ENCODE measurements around the gene RTL10. TPM values are rescaled to one million over a fixed set of nuclear protein-coding genes. Genes with fewer than 3 reads are reported as not detected.

RTL10 gene
- total and polyA plus RNA-seq, 2 of the 4 experiments (the other 2 are of a cell fraction): 8.6 to 12.1 TPM

GRCh38 chr22:19882446-19883381 lies 28.0 kb upstream of the RTL10 start:
- Histone ChIP-seq H3K4me3 (ENCODE audit: insufficient read depth, low read depth, low read length) (no peak overlapping the region), H4K8ac (ENCODE audit: low read depth in 2 of 2, low read length in 2 of 2) (peak overlapping the region; percentile 88 to 91), H4K20me1 (ENCODE audit: insufficient read depth, low read length) (peaks cover 4% of the 10 kb centered on the region), H2BK15ac (ENCODE audit: low read depth, low read length) (peak overlapping the region; percentile 91), H4K5ac (ENCODE audit: low read depth, low read length) (peak overlapping the region; percentile 55), H3K23ac (ENCODE audit: low read depth, low read length) (peak overlapping the region; percentile 95), H4K91ac (ENCODE audit: insufficient read depth, low read depth, low read length) (peak overlapping the region; percentile 100), H3K27me3 (ENCODE audit: control insufficient read depth, insufficient read depth, low read length) (no peaks in the 10 kb centered on the region), H3K9ac (ENCODE audit: low read depth, low read length) (peak overlapping the region; percentile 11; the same call in 1 of the 2 replicates), H3K4ac (ENCODE audit: low read depth, low read length) (peak overlapping the region; percentile 99), H3K79me1 (ENCODE audit: low read depth in 1 of 2, low read length in 2 of 2) (peaks cover 18 to 58% of the 10 kb centered on the region in 2 experiments), H3K27ac (ENCODE audit: insufficient read depth, low read length) (peak overlapping the region; percentile 93), H2AFZ (replicated peaks; ENCODE audit: low read length, poor library complexity) (peak overlapping the region; percentile 27), H2AK5ac (ENCODE audit: low read depth, low read length) (peak overlapping the region; percentile 100), H3K9me3 (ENCODE audit: control insufficient read depth, insufficient read depth, low read length) (no peaks in the 10 kb centered on the region), H3K4me2 (ENCODE audit: low read depth, low read length) (no peak overlapping the region), H2BK5ac (ENCODE audit: low read depth, low read length, poor library complexity, severe bottlenecking) (peak overlapping the region; percentile 98), H3K56ac (ENCODE audit: extremely low read depth, insufficient read depth, low read length) (peak overlapping the region; percentile 97), H2BK120ac (ENCODE audit: low read depth, low read length) (peak overlapping the region; percentile 98), H3K4me1 (ENCODE audit: control insufficient read depth, insufficient read depth, low read length) (peaks cover 64% of the 10 kb centered on the region), H2BK20ac (ENCODE audit: low read depth, low read length) (peak overlapping the region; percentile 98), H3K9me1 (ENCODE audit: insufficient read depth, low read length) (peaks cover 68% of the 10 kb centered on the region), H3K14ac (replicated peaks; ENCODE audit: low read depth, low read length) (peak overlapping the region; percentile 95), H3K36me3 (ENCODE audit: control insufficient read depth, insufficient read depth, low read length) (0 out of 2 replicates have a peak, but pooled peaks cover 1% of the 10 kb centered on the region), H3K18ac (ENCODE audit: low read depth, low read length) (peak overlapping the region; percentile 72), H2AK9ac (replicated peaks; ENCODE audit: low read depth, low read length, poor library complexity) (peak overlapping the region; percentile 97)
- no peak for ATAC-seq (ENCODE audit: low read depth)
- WGBS, 2 experiments (ENCODE audit: extremely low coverage in 2 of 2, insufficient read length in 1 of 2): 97% methylated on average over 10 of the region's 26 CpGs; no CpG with 5 or more reads in 1 of the 2 experiments
- dilution Hi-C loops (cut with HindIII; ENCODE audit: low sequenced_read_pairs, unreplicated experiment): no loop called here
- in situ Hi-C loops (cut with MboI; ENCODE audit: low sequenced_read_pairs): no loop called here
- intact Hi-C loops (cut with micrococcal nuclease): no loop called here
- no peak for DNase-seq
- ChIA-PET CTCF (no interaction called here), POLR2A (ENCODE audit: unreplicated experiment) (no interaction called here)
- BruUV-seq (replicated peaks): no TSS peak
- TF ChIP-seq FOS (IDR thresholded peaks at IDR 0.05; ENCODE audit: low read depth, low read length) (no peak), SMC3 (IDR thresholded peaks at IDR 0.05; ENCODE audit: low read depth, low read length) (no peak), CTCF (conservative IDR thresholded peaks at IDR 0.05; ENCODE audit: low read depth, low read length) (no peak), CEBPB (IDR thresholded peaks at IDR 0.05; ENCODE audit: low read depth, low read length) (no peak), RCOR1 (IDR thresholded peaks at IDR 0.05; ENCODE audit: insufficient replicate concordance, low read length) (no peak), RFX5 (IDR thresholded peaks at IDR 0.05; ENCODE audit: low read depth, low read length) (no peak), NFE2L2 (IDR thresholded peaks at IDR 0.05; ENCODE audit: low read depth, low read length) (no peak), POLR2A (IDR thresholded peaks at IDR 0.05; ENCODE audit: low read depth, low read length) (no peak), USF2 (IDR thresholded peaks at IDR 0.05; ENCODE audit: low read depth, low read length) (no peak), MAZ (IDR thresholded peaks at IDR 0.05; ENCODE audit: borderline replicate concordance, low read depth, low read length) (no peak), MXI1 (IDR thresholded peaks at IDR 0.05; ENCODE audit: borderline replicate concordance, low read depth, low read length) (no peak), CHD1 (IDR thresholded peaks at IDR 0.05; ENCODE audit: low read depth, low read length) (no peak), BHLHE40 (IDR thresholded peaks at IDR 0.05; ENCODE audit: low read depth, low read length) (no peak), MAFK (IDR thresholded peaks at IDR 0.05; ENCODE audit: low read depth, low read length) (no peak), RAD21 (IDR thresholded peaks at IDR 0.05; ENCODE audit: low read length) (no peak)
